NCI-H2107 treated with DMSO at 0.1 percent for 48 hours (cell line): Measurements from ENCODE around the gene LYPD6B.
A peak's percentile ranks its signal among the peaks of the same experiment; 100 is the strongest.

Source experiments
- DNase-seq: peaks from one replicate; lab custom pipeline; 2025; ENCODE audit not compliant: unreplicated experiment; lab: John Stamatoyannopoulos, UW

LYPD6B gene

DNA sequence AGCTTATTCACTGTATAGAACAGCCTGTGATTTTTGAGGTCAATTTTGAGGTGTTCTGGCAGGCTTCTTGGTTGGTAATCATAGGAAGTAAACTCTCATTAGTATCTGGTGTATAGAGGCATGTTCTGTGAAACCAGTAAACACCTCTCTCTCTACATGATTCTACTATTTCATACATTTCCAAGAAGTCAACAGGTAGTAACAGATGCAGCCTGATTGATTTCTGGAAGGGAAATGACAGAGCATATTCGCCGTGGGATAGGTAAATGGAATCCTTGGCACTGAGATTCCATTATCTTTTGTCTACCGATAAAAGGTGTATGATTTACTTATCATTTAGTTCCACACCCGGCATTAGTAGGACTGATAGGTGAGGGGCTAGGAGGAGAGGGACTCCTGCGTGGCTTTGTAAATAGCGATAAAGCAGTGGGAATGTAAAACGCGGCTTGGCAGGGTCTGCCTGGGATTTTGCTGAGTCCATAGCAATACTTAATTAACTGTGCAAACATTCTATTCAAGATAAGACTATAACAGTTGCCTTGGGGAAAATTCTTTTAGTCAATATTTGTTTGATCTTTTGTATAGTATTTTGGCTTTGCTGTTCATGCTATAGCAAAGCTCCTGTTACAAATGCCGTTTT lies 32.3 kb downstream of the LYPD6B start:
- DNase-seq, result no peak

DNA sequence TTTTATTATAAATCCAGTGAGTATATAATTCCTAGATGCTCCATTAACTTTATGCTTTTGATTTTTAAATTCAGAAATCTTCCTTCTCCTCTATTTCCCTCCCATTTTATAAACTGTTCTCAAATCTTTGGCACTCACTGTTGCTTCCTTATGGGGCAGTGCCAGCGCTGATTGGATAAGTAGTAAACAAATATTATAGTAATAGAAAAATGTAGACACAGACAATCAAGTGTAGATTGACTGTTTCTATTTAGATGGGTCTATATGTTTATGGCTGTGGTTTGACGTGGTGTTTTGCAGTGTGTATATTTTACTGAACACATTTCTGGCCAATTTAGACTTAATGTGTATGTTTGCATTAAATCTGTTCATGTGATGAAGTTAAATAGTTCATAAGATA lies 36.6 kb downstream of the LYPD6B start:
- DNase-seq, result no peak

DNA sequence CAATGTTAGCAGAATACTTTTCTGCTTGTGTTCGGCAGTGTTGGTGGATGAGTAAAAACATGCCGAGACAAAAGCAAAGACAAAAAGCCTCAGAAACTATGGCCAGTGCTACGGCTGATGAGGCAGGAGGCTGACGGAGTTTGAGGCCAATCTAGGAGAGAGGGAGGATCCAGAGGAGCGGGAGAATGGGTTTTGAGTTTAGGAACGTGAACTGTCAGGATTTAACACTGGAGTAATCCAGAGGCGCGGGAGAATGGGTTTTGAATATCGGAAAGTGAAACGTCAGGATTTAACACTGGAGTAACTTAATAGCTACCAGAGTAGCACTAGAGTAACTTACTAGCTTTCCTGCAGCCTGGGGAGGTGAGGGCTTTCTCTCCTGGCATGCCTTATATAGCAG lies 37.4 kb downstream of the LYPD6B start:
- DNase-seq, result no peak

DNA sequence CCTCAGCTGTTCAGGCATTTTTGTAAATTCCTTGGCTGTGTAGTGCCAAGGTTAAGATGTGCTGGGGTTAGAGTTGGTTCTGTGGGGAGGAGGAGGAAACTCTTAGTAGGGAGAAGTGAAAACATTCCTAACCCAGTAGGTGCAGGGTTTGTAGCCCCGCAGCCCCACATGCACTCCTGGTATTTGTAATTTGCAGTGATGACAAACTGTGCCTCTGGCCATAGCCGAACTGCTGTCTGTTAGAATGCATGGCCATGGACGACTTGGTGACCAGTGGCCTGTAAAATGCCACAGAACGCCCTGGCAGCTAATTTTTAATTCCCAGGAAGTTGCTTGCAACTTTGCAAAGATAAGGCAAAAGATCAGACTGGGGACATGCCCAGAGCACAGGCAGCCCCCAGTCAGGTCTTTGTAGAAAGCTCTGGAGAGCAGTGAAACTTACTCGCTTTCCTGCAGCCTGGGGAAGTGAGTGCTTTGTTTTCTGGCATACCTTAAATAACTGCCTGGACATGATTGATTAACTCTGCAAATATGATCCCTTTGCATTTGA lies 38.4 kb downstream of the LYPD6B start:
- no peak for DNase-seq

DNA sequence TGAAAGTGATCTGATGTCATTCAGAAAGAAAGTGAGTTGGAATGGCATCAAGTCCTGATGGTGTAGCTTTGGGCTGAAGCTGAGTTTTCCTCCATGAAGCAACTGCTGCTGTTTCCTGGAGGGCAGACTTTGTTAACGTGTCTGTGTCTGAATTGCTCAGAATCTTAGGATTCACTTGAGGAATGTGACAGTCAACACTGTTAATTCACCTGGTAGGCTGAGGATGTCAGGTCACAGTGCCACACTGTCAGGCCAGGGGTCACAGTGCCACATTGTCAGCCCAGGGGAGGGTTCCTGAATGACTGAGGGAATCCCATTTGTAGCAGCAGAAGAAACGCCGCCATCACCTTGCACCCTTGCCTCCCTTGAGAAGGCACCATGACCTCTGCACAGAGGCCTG lies 39.4 kb downstream of the LYPD6B start:
- DNase-seq, result no peak

DNA sequence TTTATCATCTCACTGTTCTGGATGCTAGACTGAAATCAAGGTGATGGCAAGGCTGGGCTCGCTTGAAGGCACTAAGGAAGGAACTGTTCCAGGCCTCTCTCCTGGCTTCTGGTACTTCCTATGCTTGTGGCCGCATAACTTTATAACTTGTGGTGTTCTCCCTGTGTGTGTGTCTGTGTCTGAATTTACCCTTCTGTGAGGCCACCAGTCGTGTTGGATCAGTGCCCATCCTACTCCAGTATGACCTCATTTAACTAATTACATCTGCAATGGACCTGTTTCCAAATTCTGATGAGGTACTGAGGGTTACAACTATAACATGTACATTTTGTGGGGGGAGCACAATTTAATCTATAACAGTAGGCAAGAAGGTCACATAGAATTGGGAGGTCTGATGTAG lies 41.6 kb downstream of the LYPD6B start:
- no peak for DNase-seq

DNA sequence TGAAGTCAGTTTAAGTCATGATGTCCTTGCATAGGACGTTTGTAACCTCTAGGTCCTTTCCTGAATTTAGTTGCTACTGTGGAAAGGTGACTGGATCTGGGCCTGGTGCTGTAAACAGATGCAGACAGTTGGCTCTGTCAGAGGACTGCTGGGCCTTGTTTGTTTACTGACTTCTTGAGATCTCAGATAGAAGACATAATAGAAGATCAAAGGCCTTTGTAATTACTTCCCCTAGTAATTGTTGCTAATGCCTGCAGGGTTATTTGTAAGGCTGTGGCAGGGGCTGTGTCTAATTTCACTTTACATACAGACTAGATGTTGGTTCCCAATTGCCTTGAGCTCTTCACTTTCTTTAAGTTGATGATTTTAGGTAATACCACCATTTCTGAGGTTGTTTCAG lies 42.5 kb downstream of the LYPD6B start:
- no peak for DNase-seq

DNA sequence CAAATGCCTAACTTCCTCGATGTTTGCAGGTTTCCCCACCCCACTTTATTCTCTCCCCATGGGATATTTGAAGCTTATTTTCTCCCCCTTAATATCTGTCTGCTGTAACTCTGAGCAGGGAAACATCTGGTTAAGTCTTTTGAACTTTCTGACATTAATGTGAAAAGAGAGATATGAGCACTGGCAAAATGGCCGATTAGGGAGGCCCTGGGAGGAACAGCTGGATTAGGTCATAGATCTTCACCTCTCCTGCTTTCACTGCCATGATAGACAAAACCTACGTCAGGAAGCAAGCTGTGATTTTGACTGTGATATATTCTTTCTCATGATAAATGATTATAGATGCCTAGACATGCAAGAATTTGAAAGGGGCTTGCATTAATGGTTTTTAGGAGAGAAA lies 43.6 kb downstream of the LYPD6B start:
- DNase-seq, result no peak

DNA sequence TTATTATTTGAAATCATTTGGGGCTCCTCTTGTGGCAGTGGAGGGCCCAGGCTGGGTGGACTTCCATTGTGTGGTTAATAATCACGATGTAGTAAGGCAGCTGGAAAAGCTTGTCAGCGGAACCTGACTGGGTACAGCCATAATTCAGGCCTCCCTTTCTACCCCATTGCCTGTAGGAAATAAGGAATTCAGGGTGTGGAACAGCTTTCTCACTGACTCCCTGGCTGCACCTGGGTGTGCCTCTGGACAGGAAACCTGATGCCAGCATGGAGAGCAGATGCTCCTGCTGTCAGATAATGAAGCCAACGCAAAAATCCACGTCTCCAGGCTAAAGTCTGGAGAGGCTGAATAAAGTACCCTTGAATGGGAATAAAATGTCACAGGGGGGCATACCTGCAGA lies 44.2 kb downstream of the LYPD6B start:
- DNase-seq, result peak; percentile 66

DNA sequence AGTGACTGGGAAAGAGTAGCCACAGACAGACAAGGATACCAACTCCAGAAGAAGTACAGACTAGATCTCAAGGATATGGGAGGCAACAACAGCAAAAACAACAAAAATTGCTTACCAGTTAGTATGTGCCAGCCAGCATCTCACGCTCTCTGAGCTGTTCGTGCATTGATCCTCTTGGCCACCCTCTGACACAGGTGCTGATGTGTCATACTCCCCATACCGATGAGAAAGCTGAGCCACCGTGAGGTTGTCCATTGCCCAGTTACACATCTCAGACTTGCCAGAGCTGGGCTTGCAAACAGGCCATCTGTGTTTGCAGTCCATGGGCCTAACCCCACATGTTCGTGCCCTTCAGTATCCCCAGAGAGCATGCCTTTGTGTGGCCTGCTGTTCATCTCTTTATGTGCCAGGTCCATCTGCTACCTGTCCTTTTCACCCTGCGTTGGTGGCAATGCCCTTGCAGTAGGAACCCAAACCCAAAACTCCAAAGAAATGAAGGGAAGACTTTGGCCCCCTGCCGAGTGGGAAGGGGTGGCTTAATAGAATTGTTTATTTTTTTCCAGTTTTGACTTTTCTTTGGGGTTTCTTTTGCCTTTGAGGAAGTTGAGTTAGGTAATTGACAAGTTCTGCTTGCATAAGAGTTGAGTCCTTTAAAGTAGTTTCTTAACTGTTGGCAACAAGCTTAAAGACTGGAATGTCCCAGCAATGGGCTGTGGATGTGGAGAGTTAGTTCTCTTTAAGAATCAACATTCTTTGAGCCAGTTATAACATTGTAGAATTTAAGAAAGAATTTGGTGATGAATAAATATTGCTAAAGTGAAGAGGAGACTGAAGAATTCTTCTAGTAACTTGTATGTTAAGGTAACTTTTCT lies 46.7 kb downstream of the LYPD6B start:
- DNase-seq, result no peak

DNA sequence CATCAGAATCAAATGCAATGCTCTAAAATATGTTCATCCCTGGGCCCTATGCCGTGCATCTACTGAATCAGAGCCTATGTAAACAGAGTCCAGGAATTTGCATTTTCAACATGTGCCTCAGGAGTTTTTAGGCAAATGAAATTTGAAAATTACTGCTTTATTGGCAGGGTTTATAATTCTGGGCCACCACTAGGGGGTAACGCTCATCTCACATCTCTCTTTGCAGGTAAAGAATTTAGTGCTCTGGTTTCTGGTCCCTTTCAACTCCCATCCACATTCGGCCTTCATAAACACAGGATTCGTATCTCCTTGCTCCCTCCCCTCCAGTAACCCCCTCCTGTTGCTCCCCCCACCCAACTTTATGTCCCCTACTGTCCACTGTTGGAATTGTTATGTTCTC lies 49.3 kb downstream of the LYPD6B start:
- DNase-seq, result peak; percentile 10

DNA sequence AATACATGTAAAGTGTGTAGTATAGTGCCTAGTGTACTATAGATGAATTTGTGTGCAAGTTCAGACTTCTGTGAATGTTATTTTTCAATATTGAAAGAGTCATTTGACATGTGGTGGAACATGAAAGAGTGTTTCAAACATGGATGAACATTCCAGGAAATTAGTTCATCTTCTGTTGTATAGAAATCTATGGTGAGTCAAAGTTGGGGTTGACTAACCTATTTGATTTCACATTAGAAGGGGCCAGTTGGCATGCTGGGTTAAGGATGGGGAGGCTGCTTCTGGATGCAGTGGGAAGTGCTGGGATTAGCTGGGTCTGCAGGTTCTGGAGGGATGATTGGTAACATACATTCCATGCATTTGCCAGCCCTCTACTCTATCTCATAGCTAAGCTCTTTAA lies 50.6 kb downstream of the LYPD6B start:
- DNase-seq, result no peak

DNA sequence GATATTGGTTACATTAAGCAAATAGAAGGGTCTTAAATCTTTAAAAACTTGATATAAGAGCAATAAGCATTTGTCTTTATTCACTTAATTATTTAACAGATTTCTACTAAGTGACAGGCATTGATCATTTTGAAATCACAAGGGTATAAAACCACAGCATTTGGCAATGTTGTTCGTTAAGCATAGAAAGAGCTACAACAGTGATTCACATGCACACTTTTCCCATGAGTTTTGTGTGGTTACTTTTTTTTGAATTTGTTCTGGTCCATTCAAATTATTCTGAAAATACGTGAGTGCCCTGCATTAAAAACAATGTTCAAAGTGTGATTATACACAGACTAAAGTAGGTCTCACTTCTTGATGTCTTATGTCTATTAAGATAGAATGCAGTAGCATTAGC lies 52.2 kb downstream of the LYPD6B start:
- DNase-seq, result no peak

DNA sequence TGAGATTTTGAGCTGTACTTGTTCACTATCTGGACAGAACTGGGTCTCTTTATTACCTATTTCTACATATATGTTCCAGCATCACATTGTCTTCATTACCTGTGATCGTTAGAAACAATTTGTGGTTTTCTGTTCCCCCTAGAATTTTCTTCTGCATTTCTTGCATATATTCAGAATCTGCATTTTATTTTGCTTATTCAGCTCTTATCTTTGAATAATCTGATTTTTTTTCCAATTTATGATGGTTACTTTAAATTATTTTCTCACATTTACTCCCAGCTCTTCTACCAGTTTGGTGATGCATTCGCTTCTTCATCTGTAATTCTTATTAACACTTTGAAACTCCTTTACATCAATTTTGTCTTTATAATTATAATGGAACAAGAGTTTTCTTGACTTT lies 55.1 kb downstream of the LYPD6B start:
- no peak for DNase-seq

DNA sequence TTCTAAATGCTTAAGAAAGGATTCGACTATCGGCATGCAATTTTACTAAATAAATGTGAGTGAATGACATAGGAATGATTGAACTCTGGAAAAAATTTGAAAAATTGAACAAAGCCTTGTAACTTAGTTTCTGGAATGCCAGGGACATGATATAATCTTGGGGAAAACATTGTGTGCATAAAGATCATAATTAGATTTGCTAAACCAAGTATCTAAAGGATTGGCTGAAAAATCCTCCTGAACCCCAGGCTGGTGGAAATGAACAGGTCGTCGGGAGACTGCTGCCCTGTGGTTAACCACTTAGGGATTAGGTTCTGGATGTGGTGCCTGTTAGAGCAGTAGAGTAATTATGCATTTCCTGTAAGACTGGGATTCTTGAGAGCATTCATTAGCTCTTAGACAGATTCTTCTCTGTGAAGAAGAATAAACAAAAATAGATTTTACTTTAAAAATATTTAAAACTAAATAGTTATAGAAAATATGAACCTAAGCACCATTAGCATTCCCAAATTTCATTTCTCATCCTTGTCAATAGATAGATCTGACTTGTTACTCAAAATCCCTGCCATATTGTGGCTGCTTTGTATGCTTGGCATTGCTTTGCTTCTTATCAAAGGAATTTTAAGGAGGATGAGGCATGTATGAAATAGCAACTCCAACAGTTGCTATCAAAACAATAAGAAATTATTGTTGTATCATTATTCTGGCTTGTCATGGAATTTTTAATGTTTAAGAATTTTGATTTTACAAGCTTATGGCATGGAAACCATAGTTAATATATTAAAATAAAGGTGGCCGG lies 55.9 kb downstream of the LYPD6B start:
- peak; percentile 22 for DNase-seq

DNA sequence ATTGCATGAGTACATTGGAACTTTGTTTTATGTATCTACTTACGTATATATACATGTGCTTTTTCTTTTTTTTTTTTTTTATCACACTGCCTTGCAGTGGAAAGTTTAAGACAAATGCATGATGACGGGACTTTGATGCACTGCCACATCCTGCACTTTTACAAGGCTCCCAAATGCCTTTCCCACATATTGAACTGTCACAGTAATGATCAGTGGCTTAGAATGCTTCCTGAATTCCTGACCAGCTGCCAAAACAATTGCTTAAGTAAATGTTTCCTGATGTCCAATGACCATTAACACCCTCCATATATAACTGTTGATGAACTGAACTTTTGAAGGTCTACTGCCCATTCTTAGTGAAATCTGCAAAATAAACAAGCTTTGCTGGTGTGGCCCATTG lies 60.2 kb downstream of the LYPD6B start:
- no peak for DNase-seq

DNA sequence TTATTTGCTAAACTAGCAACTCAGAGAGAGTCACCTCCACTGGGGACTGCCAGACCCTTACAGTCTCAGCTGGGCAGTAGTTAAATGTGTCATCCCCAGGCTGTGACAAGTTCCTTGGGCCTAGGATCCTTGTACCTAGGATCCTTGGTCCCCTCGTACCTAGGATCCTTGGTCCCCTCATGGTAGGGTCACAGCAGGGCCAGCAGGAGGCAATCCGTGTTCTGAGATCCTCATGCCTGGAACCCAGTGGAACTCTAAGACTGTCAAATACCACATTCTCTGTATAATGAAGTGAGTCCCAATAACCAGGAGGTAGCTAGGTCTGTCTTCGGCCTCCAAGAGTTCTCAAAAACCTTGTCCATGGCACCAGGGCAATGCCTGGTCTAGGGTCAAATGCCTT lies 60.8 kb downstream of the LYPD6B start:
- DNase-seq, result no peak

DNA sequence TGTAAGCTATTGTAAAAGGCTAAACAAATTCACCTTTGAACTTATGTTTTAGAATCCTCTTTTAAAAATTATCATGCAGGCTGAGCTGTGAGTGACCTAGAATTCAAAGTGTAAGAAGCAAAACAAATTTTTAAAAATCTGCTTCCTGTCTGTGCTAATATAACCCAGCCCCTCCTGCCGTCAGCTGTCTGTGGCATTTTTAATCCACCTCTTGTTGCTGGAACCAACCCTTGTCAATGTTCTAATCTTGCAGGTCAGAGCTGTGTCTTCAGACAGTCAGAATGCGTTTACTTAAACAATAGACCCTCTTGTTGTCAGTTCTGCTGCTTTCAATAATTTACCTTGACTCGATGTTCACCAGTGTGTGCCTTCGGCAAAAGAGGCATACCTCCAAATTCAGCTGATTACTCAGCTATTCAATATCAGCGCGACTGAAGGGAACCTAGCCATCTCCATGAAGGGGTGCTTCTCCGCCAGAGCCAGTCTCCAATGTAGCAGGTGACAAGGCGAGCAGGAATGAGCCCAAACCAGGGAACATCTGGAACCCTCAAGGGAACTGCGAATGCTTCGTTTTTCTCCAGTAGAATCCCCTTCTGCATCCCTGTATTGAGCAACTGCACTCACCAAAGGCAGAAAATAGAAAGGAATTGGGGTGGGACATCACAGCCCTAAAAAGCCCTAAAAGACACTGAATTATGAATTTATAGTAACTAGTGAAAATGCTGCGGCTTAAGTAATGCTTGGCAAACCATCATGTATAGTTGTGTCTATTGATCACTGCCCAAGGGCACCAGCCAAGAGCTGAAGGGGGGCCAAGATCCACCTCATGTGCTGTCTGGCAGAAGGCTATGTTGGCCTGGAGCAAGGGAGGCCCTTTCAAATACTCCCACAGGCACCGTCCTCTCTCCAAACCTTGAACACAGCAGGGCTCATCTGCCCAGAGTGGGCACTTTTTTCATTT lies 62.5 kb downstream of the LYPD6B start:
- no peak for DNase-seq

DNA sequence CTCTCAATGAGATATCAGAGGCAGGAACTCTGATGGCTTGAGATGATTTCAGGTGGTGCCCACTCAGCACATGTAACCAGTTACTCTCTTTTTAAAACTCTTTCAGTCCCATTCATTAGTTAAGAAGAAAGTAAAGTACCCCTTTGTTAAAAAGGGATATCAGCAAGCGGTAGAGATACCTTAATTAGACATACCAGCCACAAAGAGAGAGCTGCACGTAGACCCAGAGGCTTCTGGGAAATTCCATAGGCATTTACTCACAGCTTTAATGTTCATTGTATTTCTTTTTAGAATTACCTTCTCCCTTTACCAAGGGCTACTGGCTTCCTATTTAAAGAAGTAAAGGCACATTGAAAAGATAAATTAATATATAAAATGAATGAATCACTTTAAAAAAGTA lies 63.3 kb downstream of the LYPD6B start:
- no peak for DNase-seq

DNA sequence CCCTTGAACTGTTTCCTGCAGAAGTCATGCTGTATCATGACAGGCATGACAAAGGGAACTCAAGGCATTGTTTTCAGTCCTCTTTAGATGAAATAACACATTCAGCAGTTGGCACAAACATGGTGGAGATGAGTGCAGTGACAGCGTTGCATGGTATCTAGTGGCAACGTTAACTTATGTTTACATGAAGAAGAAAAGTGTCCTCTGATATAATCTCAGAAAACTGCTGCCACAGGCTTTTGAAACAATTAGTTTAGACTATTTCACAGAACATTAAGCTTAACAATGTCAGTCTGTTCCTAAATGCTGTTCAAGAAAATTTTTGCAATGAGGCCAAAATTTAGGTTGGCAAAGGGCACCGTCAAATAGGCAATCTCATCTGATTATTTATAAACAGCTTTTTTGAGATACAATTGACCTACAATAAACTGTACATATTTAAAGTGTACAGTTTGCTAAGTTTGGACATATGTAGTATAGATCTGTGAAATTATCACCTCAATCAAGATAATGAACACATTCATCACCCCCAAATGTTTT lies 64.7 kb downstream of the LYPD6B start:
- no peak for DNase-seq
